Stimulated activated CD4-positive, alpha-beta T cell treated with anti-CD3 and anti-CD28 coated beads, Interleukin-2, amount 100 ng/mL, for 4 hours (primary cell): ENCODE data around the gene PRSS1.
"Not testable (repeated sequence)": the region's sequence is repeated elsewhere in the genome, so short reads cannot be mapped to it uniquely, and the experiment has no call there.

Experiments
- DNase-seq: peaks from one replicate; pipeline ENCODE4 v3.0.0-alpha.2; 2020; ENCODE audit warnings: low read depth

PRSS1 gene

DNA sequence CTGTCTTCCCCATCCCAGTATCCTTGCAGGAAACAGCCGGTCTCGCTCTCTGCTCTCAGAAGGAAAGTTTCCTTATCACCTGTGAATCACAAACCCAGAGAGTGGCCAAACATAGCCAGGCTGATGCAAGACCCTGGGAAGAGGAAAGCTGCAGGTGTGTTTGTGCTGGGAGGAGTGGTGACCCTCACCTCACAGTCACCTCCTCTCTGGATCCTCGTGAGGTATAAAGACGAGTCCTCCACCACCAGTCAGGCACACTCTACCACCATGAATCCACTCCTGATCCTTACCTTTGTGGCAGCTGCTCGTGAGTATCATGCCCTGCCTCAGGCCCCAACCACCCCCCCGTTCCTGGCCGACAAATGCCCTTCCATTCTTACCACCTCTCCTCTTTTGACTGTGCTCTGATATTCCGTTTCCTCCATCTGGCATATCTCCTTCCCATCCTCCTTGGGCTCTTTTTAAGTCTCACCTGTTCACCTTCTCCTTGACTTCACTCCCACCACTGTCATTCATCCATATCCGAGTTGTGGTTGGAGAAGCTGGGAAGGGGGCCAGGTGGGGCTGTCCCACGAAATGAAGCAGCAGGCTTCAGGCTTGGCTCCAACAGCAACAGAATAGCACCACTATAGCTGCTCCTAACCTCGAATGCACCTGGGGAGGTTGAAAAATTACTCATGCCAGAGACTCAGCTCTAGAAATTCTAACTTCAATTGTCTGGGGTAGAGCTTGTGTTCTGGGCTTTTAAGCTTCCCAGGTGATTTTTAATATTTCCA is at the start of gene PRSS1:
Gene PRSS1 (plus strand): TSS at position 255 of the 776 bp plus-strand sequence. CDS start 13 bp downstream, at position 268.
- no peak for DNase-seq

DNA sequence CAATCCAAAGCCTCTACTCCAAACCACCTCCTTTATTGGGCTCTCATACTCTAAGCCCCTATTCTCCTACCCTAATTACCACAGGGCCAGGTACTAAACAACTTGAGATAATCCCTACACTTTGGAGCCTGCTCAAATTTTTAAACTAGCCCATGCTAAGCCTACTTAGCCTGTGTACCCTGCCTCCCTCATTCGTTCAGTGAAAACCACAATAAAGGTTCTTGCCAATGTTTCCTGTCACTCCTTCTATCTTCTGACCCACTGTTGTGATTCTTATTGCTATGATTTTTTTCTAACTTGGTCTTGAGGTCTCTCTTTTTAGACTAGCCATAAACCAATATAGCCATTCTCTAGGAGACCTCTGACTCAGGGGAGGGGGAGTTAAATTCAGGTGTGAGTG is 48.3 kb upstream of the PRSS1 start:
- not testable (repeated sequence) for DNase-seq

DNA sequence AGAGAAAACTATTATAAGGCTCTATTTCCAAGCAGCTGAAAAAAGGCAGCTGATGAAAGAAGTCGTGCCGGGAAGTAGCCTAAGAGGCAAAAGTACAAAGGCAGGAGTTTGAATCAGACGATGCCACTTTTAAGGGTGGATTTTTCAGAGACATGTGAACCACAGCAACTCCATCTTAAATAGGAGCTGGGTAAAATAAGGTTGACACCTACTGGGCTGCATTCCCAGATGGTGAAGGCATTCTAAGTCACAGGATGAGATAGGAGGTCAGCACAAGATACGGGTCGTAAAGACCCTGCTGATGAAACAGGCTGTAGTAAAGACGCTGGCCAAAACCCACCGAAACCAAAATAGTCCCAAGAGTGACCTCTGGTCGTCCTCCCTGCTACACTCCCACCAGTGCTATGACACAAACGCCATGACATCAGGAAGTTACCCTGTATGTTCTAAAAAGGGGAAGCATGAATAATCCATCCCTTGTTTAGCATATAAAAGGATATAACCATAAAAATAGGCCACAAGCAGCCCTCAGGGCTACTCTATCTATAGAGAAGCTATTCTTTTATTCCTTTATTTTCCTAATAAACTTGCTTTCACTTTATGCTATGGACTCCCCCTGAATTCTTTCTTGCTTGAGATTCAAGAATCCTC is 45.5 kb upstream of the PRSS1 start:
- no peak for DNase-seq

DNA sequence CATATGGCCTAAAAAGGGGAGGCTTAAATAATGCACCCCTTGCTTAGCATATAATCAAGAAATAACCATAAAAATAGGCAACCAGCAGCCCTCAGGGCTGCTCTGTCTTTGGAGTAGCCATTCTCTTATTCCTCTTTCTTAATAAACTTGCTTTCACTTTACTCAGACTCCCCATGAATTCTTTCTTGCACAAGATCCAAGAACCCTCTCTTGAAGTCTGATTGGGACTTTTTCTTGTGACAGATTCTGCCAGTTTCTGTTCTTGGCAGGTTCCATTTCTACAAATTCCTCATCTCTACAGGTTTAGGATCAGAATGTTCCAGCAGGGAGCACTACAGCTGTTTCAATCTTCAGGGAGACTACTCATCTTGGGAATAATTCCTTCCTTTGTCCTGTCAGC is 40.5 kb upstream of the PRSS1 start:
- not testable (repeated sequence) for DNase-seq

DNA sequence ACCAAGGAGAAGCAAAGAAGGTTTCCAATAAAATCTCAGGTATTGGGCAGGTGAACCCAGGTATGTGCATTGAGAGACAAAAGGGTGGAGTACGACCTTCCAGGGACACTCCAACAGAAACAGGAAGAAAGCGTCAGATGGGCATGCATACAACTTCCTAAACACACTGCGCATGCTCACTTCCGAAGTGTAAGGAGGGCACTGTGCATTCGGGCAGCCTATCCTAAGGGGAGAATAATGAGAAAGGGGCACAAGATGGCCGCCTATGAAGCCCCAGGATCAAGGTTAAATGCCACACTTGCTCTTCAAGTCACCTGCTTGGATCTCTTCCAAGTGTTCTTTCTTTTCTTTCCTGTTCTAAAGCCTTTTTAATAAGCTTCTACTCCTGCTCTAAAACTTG is 39.4 kb upstream of the PRSS1 start:
- no peak for DNase-seq

DNA sequence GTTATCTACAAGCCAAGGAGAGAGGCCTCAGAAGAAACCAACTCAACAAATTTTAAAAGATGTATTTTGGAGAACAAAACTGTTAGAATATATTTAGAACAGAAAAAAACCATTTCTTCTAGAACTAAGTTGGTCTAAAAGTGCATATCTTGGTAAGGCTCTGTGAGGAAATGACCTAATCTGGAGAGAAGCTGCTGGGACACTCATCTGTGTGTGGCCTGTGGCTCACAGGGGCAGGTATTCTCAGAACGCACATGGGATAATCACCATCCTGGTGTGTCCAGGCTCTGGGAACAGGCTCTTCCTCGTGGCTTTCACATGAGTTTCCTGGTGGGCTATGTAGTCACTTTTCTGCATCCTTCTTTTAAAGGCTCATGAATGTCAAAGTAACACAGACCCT is 38.1 kb upstream of the PRSS1 start:
- DNase-seq = no peak

DNA sequence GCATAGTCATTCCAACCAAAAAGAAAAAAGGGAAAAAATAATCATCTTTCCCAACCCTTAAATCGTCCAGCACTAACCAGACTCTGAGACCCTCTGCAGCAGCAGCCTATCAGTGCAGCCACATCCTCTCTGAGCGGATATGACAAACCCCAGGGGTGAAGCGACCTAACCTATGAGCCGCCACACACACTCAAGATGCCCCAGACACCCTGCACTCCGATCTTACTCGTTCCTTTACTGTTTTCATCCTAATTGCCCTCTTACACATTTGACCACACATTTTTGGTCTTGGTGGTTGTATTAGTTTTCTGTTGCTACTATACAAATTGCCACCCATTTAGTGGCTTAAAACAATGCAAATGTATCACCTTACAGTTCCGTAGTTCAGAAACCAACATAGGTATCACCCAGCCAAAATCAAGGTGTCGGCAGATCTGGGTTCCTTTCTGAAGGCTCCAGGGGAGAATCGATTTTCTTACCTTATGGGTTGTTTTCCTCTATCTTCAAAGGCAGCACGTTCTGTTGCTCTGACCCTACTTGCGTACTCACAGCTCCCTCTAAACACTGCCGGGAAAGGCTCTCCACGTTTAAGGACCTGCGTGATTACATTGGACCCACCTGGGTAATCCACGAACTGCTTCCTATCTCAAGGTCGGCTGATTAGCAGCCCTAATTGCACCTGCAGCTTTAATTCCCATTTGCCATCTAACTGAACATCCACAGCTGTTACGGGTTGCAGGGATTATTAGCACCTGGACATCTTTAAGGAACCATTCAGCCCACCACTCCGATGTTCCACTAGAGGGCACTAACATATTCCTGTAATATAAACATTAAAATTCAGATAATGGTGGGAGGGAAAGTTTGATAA is 37.3 kb upstream of the PRSS1 start:
- DNase-seq = no peak

DNA sequence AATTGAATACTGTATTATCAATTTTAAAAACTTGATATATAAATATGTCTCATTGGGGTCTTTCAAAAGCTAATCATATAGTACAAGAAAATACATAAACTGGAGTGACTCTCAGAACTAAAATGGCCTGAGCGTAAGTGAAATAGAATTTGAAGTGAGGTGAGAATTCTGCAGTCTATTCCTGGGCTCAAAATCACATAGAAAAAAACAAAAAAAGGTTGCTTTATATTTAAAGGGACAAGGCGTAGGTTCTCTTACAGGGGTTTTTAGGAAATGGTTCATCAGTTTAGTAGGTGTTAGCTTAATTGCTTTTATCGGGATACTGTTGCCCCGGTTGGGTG is 36.7 kb upstream of the PRSS1 start:
- no peak for DNase-seq

DNA sequence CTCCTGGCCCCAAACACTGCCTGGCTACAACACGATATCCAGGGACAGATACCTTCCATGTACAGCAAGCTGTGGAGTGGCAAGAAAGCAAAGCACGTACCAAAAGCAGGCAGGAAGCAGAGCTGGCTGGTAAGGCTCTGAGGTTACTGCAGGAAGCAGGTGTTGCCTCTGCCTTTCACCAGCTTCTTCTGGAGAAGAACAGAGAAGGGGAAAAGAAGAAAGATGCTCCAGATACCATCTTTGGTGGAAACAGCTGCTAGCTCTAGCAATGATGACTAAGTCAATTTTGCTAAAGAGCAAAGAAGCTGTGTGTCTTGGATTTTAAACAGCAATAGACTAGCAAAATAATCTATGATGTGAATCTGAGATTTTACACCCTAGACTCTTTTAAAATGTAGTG is 34.9 kb upstream of the PRSS1 start:
- no peak for DNase-seq

DNA sequence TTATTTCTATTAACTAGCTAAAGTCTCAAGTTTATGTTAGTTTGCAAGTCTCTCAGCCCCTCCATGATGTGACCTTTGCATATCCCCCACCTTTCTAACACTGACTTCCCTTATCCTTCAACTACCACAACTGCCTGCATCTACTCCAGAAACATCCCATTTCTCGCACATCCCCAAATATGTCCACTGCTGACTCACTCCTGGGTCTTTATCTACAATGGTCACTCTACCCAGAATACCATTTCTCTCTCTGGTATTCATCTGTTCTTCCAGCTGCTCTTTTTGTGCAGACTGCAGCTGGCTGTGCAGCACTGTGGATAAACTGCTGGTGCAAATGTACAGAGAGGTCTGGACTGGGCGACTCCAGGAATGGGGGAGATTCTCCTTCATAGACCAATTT is 32.7 kb upstream of the PRSS1 start:
- DNase-seq = no peak

DNA sequence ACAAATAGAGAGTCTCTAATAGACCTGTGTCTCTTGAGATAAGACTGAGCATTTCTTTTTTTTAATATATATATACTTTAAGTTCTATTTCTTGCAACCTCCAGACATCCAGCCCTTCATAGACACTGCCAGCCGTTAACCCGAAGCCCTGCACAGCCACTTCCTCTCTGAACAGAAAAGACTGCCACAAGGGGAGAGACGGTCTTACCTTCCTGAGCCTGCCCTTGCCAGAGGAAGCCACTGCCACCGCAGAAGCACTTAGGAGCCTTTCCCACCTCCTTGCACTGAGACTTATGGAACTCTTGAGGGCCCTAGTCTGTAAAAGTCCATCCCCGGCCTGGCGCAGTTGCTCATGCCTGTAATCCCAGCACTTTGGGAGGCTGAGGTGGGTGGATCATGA is 31.8 kb upstream of the PRSS1 start:
- DNase-seq = no peak

DNA sequence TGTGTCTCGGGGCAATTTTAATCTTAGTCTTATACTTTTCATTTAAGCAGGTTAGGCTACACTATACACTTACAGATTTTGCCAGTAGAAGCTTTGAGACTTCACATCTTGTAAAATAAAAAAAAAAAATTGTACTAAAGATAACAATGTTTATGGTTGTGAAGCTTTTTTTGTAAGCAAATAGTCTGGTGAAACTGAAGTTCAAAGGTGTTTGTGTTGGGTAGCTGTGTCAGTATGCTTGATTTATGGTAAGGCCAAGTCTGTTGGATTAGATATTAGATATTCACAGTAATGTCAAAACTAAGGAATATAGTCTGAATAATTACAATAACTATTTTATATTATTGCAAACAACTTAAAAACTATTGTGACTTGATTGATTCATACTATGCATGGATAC is 31.0 kb upstream of the PRSS1 start:
- no peak for DNase-seq

DNA sequence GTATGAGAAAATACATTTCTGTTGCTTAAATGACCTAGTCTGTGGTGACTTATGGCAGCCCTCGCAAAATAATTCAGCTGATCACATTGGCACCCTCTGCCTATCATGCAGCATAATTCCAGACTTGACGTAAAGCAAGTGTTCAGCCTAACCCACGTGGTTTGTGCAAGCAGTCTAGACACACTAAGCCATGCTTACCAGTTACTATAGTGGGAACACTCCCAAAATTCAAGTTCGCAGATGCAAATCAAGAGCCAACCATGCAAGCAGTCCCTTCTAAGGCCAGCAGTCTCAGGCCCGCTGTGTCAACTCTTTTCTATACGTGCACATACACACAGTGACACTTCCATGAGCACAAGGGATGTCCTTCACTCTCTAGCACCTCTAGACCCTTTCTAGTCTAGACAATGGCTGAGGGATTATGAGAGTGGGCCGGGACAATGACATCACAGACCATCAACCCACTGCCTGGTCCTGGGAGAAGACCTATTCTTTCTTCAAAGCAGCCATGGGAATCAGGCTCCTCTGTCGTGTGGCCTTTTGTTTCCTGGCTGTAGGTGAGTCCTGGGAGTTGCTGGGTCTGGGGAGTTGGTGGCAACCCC is 29.0 kb upstream of the PRSS1 start:
- no peak for DNase-seq

DNA sequence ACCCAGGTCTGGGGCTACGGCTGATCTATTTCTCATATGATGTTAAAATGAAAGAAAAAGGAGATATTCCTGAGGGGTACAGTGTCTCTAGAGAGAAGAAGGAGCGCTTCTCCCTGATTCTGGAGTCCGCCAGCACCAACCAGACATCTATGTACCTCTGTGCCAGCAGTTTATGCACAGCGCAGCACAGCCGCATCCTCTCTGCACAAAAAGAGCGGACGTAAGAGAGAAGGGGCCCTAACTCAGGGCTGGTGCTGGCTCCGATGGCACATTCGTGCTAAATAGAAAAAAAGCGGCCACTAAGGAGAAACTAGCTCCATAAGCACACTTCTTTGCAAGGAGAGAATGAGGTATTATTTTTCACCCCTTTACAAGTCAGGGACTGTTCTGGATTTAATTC is 28.3 kb upstream of the PRSS1 start:
- DNase-seq = no peak

DNA sequence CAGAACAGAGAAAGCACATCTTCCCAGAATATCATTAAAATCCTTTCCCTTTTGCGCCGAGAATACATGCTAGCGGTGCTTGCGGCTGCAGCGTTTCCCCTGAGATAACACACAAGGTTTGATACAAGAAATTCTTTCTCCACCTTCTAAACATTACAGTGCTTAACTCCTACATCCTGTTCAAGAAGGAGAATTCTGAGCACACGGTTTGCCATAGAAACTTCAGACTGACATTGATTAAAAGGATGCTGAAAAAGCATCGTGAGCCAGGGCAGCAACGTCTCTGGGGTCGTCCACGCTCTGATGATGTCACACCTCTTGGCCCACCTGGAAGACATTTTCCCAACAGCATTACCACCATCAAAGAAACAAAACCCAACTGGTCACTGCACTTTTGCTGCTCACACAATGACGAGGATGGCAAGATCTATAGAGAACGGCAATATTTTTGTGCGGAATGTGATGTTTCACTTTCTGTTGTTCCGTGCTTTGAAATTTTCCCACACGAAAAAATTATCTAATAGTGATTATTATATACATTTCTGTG is 27.0 kb upstream of the PRSS1 start:
- DNase-seq = no peak

DNA sequence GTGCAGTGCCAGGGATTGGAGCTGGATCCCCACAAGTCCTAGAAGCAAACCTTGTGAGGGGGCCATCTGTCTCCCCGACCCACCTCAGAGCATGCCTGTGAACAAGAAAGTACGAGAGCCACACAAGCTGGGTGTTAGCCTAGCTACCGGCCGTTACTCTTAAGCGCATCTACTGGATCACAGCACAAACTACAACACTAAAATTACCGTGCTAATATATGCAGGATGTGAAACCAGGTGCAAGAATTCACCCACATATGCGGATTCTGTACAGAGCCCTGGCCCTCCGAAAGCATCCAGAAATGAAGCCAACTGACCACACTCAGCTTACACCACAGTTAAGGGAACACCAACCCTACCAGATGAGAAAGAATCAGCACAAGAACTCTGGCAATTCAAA is 16.0 kb upstream of the PRSS1 start:
- no peak for DNase-seq

DNA sequence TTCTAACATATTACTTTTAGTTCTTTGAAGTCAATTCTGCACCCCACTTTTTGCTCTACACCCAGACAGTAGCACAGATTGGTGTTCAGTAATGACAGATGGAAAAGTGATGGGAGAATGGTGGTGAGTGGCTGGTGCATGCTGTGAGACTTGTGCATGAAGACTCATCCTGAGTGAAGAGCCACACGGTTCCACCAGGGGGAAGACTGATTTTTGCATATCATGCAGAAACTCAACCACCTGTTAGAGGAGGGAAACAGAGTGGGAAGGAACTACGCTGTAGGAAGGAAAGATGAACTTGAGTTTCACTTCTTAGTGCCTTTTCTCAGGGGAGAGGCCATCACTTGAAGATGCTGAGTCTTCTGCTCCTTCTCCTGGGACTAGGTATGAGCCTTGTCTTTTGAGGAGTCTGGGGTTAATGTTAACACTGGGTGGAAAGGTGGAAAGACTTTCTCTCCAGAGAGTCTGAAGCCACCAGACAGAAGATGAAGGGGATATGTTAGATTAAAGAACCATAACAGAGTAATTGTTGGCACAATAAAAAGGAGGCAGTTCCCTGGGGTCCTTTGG is 9.3 kb upstream of the PRSS1 start:
- DNase-seq = no peak

DNA sequence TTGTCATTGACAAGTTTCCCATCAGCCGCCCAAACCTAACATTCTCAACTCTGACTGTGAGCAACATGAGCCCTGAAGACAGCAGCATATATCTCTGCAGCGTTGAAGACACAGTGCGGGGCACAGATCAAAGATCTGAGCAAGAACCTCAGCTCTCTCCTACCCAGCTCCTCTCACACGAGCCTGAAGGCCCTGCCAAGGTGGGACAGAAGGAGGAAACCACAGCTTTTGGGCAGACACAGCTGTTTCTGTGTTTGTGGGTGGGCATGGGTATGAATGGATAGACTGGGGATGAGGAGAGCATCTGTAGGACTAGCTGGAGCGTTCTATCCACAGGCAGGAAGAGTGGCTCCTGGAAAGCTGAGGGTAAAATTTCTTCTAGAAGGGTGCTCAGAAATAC is 8.5 kb upstream of the PRSS1 start:
- no peak for DNase-seq

DNA sequence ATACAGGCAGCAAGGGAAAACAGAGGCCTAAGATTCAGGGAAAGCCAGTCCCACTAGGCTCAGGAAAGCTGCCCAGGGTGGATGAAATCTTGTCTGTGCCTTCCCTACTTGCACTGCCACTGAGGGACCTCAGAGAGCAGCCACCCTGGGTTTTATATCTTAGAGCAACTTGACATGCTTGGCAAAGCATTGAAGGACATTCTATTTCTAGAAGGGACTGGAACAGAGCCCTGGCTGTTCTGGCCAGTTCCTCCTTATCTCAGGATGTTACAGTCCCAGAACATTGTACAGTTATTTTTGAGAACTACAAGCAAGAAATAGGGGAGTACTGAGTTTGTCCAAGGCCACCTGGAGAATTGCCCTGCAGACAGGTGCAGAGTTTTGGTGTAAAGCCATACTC is 7.3 kb upstream of the PRSS1 start:
- DNase-seq = not testable (repeated sequence)

DNA sequence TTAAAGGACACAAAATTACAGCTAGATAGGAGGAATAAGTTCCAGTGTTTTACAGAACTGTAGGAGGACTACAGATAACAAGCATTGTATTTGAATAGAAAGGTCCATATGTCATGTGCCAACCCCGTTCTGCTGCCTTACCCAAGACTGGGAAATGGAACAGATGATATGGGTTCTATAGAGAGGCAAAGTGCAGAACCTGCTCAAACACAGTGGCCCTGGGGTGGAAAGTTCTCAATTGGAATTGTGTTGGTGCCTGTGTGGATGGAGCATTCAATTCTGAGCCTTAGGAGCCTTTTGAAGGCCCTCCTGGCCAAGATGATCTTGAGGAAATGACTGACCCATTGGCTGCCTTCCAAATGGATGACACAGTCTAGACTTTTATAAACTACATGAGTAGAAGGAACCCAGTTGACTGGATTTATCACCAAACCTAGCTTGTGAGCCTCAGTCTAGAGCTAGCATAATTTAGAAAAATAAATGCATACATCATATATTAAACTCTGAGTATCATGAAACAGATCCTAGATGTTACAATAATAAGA is 4.1 kb upstream of the PRSS1 start:
- no peak for DNase-seq

DNA sequence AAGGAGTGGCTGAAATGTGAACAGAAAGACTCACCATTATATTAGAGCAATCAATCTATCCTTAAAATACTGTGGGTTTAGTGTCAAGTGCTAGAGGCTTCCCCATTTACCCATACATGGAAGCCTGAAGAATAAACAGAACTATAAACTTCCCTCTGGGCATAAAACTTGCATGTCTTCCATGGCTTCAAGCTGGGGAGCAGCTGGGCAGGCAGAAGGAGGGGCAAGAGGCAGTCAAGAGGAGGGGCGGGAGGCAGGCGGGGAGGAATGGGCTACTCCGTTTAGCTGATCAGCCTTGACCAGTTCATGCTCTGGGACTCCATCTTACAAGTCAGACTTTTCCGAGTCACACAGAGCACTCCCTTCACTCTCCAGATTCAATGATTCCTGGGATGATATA is 3.5 kb upstream of the PRSS1 start:
- no peak for DNase-seq

DNA sequence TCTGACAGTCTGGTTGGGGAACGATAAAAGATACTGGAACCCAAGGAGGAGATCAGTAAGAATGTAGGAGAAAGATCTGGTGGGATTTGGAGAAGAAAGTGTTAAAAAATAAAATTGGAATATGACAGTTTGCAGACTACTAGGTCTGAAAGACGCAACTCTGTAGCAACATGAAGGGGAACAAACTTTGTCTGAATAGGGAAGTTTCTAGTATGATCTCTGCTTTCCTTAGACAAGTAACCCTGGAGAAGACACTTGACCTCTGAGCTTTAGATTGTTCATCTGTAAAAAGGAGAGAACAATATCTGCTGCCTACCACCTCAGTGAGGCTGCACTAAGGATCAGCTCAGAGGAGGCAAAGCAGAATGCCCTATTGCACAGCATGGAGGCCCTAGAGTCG is 3.0 kb upstream of the PRSS1 start:
- DNase-seq = no peak
